Breast epithelium (tissue), 3 donors: ENCODE results near the gene ARL9.

Experiments used
- POLR2A ChIP-seq: fragments of 450-650 bp; IDR thresholded peaks from one replicate; pipeline ENCODE4 v1.6.1; 2016; ENCODE audit warnings: antibody characterized with exemption, mild to moderate bottlenecking, moderate library complexity
- TF ChIP-seq, protein P1 (sequence below), 3 donors: fragments of 450-650 bp; IDR thresholded peaks; one replicate each; pipeline ENCODE4 v1.5.1; 2016 to 2017; ENCODE audit warnings: antibody characterized with exemption in 3 of 3, mild to moderate bottlenecking in 3 of 3, moderate library complexity in 3 of 3

GRCh38 chr4:56552273-56552672 lies 46.7 kb downstream of the ARL9 start:
- TF ChIP-seq, protein P1, sequence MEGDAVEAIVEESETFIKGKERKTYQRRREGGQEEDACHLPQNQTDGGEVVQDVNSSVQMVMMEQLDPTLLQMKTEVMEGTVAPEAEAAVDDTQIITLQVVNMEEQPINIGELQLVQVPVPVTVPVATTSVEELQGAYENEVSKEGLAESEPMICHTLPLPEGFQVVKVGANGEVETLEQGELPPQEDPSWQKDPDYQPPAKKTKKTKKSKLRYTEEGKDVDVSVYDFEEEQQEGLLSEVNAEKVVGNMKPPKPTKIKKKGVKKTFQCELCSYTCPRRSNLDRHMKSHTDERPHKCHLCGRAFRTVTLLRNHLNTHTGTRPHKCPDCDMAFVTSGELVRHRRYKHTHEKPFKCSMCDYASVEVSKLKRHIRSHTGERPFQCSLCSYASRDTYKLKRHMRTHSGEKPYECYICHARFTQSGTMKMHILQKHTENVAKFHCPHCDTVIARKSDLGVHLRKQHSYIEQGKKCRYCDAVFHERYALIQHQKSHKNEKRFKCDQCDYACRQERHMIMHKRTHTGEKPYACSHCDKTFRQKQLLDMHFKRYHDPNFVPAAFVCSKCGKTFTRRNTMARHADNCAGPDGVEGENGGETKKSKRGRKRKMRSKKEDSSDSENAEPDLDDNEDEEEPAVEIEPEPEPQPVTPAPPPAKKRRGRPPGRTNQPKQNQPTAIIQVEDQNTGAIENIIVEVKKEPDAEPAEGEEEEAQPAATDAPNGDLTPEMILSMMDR (IDR thresholded peaks at IDR 0.05), result no peak
- TF ChIP-seq POLR2A, result no peak
